COLO668 (cell line): ENCODE data around the gene KCND1.

Experiments
- DNase-seq: peaks from one replicate; lab custom pipeline; 2025; ENCODE audit not compliant: unreplicated experiment; lab: John Stamatoyannopoulos, UW

Gene KCND1

GRCh38 chrX:48975041-48975440, 3.4 kb upstream of the KCND1 start:
- DNase-seq = no peak

- DNase-seq = no peak
Measured at GRCh38 chrX:48974574-48974973, 2.9 kb upstream of the KCND1 start.

- no peak for DNase-seq
Measured at GRCh38 chrX:48974033-48974432, 2.4 kb upstream of the KCND1 start.

- peak; percentile 25 for DNase-seq
Measured at GRCh38 chrX:48972220-48973164, 848 bp upstream of the KCND1 start.

GRCh38 chrX:48969471-48969870, 2.2 kb downstream of the KCND1 start:
- no peak for DNase-seq

GRCh38 chrX:48968377-48968776, 3.3 kb downstream of the KCND1 start:
- no peak for DNase-seq

GRCh38 chrX:48966796-48967579, 4.7 kb downstream of the KCND1 start:
- no peak for DNase-seq

- no peak for DNase-seq
Measured at GRCh38 chrX:48965959-48966358, 5.7 kb downstream of the KCND1 start.

- DNase-seq = no peak
Measured at GRCh38 chrX:48961585-48962091, 10.0 kb downstream of the KCND1 start.

GRCh38 chrX:48960291-48960690, 11.4 kb downstream of the KCND1 start:
- no peak for DNase-seq

GRCh38 chrX:48958635-48959094, 13.0 kb downstream of the KCND1 start:
- DNase-seq = peak; percentile 17

GRCh38 chrX:48957827-48958634, 13.6 kb downstream of the KCND1 start:
- DNase-seq = peak; percentile 95

- peak; percentile 75 for DNase-seq
Measured at GRCh38 chrX:48957477-48957826, 14.2 kb downstream of the KCND1 start, which contains the start of gene OTUD5. Gene OTUD5, minus strand, starts transcription at chrX:48957607. Its CDS starts 37 bp downstream, at chrX:48957570.

- peak; percentile 15 for DNase-seq
Measured at GRCh38 chrX:48956728-48957414, 14.8 kb downstream of the KCND1 start.

GRCh38 chrX:48948589-48948988, 23.1 kb downstream of the KCND1 start:
- DNase-seq = no peak

GRCh38 chrX:48945517-48946348, 25.9 kb downstream of the KCND1 start:
- DNase-seq = peak; percentile 27

- DNase-seq = no peak
Measured at GRCh38 chrX:48942895-48943294, 28.7 kb downstream of the KCND1 start.

- DNase-seq = no peak
Measured at GRCh38 chrX:48940404-48940955, 31.2 kb downstream of the KCND1 start.
